K562 (cell line): Measurements from ENCODE around the gene WWOX.

Experiments used
- CBFB ChIP-seq: sonication (generic); formaldehyde crosslinking; IDR thresholded peaks from 2 replicates; pipeline ENCODE4 v1.4.0; 2020; ENCODE audit warnings: mild to moderate bottlenecking, missing genetic modification reagents
- CREBBP ChIP-seq: IDR thresholded peaks from one replicate; pipeline ENCODE4 v1.6.1; 2012; ENCODE audit warnings: low read depth, mild to moderate bottlenecking, control low read depth, inconsistent platforms, low read length
- CTCF ChIP-seq, 3 experiments: IDR thresholded peaks in 2 of 3; conservative IDR thresholded peaks in 1 of 3; 2 replicates each; pipeline ENCODE4 v1.5.1; 2011 to 2012; ENCODE audit warnings: low read length in 3 of 3, mild to moderate bottlenecking in 3 of 3, control low read depth in 2 of 3, improper control_type of control experiment in 1 of 3, inconsistent platforms in 1 of 3, low read depth in 1 of 3, mixed read lengths in 1 of 3, moderate library complexity in 1 of 3; ENCODE audit not compliant: insufficient read depth in 2 of 3
- EP300 ChIP-seq: IDR thresholded peaks from 2 replicates; pipeline ENCODE4 v1.6.1; 2012; ENCODE audit warnings: low read length, improper control_type of control experiment
- IRF2 ChIP-seq: sonication (generic); formaldehyde crosslinking; IDR thresholded peaks from 2 replicates; pipeline ENCODE4 v1.8.1; 2022; ENCODE audit warnings: mild to moderate bottlenecking, missing genetic modification reagents
- POLR2A ChIP-seq: fragments of 450-650 bp; conservative IDR thresholded peaks from 2 replicates; pipeline ENCODE4 v1.6.1; 2016
- REST ChIP-seq, 2 experiments: fragments of 450-650 bp; formaldehyde crosslinking in 1 of 2; IDR thresholded peaks; 2 replicates each; pipeline versions ENCODE4 v1.4.0 to v1.6.1; 2014 to 2020; ENCODE audit warnings: mild to moderate bottlenecking in 2 of 2, borderline replicate concordance in 1 of 2, low read depth in 1 of 2
- TCF7L2 ChIP-seq: fragments of 150-350 bp; IDR thresholded peaks from 2 replicates; pipeline ENCODE4 v1.6.1; 2016; ENCODE audit warnings: low read depth, mild to moderate bottlenecking, low read length, moderate library complexity
- USF2 ChIP-seq: sonication (generic); formaldehyde crosslinking; IDR thresholded peaks from 2 replicates; pipeline ENCODE4 v1.5.0; 2020; ENCODE audit warnings: missing genetic modification reagents
- ZNF584 ChIP-seq: fragments of 200-800 bp; sonication (Bioruptor generic); IDR thresholded peaks from 2 replicates; pipeline ENCODE4 v1.6.1; 2016; ENCODE audit warnings: low read depth, mild to moderate bottlenecking, missing genetic modification characterization, missing compliant biosample characterization

DNA sequence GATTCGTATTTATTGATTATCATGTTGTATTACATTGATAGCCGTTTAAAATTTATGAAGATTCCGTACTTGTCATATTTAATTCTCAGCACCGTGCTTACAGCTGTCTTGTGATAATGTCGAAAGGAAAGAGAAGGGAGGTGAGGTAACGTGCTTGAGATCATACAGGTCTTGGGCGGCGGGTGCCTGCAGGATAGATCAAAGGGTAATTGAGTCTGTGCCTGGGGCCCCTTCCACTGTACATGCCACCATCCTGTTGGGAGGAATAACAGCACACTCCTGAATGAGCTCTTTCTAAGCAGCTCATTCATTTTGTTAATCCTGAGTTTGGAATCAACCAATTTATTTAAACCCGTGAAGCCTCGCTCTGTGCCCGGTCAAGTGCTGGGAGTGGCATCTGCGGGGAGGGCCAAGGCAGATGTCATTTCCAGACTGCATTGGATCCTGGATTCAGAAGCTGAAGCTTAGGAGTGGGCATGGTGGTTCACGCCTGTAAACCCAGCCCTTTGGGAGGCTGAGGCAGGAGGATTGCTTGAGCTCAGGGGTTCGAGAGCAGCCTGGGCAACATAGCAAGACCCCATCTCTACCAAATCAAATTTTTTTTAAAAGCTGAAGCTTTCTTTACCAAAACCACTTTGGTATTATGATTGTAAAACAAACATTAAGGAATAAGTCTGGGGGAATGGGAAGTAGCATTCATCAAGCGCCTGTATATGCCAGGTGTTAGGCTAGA, 25.8 kb downstream of the WWOX start:
- TF ChIP-seq CTCF (IDR thresholded peaks at IDR 0.05 in 2 of 3, conservative IDR thresholded peaks at IDR 0.05 in 1 of 3; ENCODE audit: insufficient read depth in 2 of 3, low read depth in 1 of 3, low read length in 3 of 3) (no peak), CREBBP (no peak), REST (IDR thresholded peaks at IDR 0.05; ENCODE audit: borderline replicate concordance) (no peak), REST (CRISPR knock-in tag; IDR thresholded peaks at IDR 0.05; ENCODE audit: low read depth) (no peak), EP300 (no peak), TCF7L2 (no peak), ZNF584 (CRISPR knock-in tag) (no peak), IRF2 (CRISPR knock-in tag) (no peak), POLR2A (no peak), CBFB (CRISPR knock-in tag) (no peak), USF2 (CRISPR knock-in tag) (no peak)
